Lower leg skin (tissue), 3 donors: ENCODE data around the gene ACP3.

Source experiments
- CTCF ChIP-seq, 3 donors: fragments of 450-650 bp; IDR thresholded peaks; one replicate each; pipeline ENCODE4 v1.5.1; 2016; ENCODE audit warnings: antibody characterized with exemption in 3 of 3, mild to moderate bottlenecking in 3 of 3, moderate library complexity in 2 of 3
- POLR2A ChIP-seq, 2 donors: fragments of 450-650 bp; IDR thresholded peaks; one replicate each; pipeline ENCODE4 v1.6.1; 2016 to 2017; ENCODE audit warnings: antibody characterized with exemption in 2 of 2, mild to moderate bottlenecking in 1 of 2, moderate library complexity in 1 of 2

- no peak for TF ChIP-seq POLR2A (IDR thresholded peaks at IDR 0.05)
- no peak for TF ChIP-seq CTCF (IDR thresholded peaks at IDR 0.05)
These were observed 45.1 kb downstream of the ACP3 start for GRCh38 chr3:132362329-132362728.
